ENCODE results near the gene KDM7A.

DNA sequence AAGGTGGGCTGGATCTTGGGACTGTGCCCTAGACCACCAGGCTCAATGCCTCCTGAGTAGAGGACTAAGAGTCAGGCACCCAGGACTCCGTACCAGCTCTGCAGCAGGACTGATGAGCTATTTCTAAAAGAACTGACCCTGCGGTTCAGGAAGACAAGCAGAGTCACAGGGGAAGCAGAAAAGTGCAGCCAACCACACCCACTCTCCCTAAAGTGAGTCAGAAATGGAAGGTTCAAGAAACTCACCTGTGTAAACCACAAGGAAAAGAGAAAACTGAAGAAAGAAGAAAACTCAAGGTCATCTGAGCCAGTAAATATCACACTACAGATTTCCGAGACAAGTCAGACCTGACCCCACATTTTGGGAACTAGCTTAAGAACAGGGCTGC lies 116.5 kb downstream of the KDM7A start:
- no peak for TF ChIP-seq SUZ12 (IDR thresholded peaks at IDR 0.05; ENCODE audit: extremely low read depth, insufficient read depth, insufficient read length)
- no peak for TF ChIP-seq YY1 (IDR thresholded peaks at IDR 0.05; ENCODE audit: insufficient read depth, insufficient read length)
- TF ChIP-seq ZNF274 (IDR thresholded peaks at IDR 0.05; ENCODE audit: low read depth, low read length): no peak

Data from NT2/D1 (cell line).